Skeletal muscle satellite cell (primary cell): ENCODE measurements around the gene KIR2DL3. TPM values are rescaled to one million over a fixed set of nuclear protein-coding genes. Genes with fewer than 3 reads are reported as not detected.

Experiments
- small RNA-seq: library from RNA; depleted of rRNA; stranded (forward); fragments of <200 nt; gene quantifications from one replicate; pipeline ENCODE3, GENCODE V24; 2012

The KIR2DL3 gene

Small RNA genes within 50 kb of the gene (small RNA-seq; reads per million reads assigned to genes)
- gene AC245128.2 (not detected), gene KIR3DP1 (not detected)
